SKM-1 treated with dmso at 0.1 percent for 144 hours (cell line): ENCODE results near the gene KCND3.

Experiments
- DNase-seq: peaks from one replicate; lab custom pipeline; 2025; ENCODE audit not compliant: unreplicated experiment; lab: John Stamatoyannopoulos, UW

Gene KCND3

GRCh38 chr1:111988743-111989453, 570 bp downstream of the KCND3 start:
- no peak for DNase-seq

- DNase-seq, result no peak
These were observed 1.1 kb downstream of the KCND3 start for GRCh38 chr1:111988377-111988742.

GRCh38 chr1:111987502-111987901, 2.0 kb downstream of the KCND3 start:
- DNase-seq, result no peak

GRCh38 chr1:111983500-111983899, 6.0 kb downstream of the KCND3 start:
- DNase-seq, result no peak

GRCh38 chr1:111982428-111982827, 7.0 kb downstream of the KCND3 start:
- no peak for DNase-seq

- no peak for DNase-seq
These were observed 7.6 kb downstream of the KCND3 start for GRCh38 chr1:111981871-111982270.

GRCh38 chr1:111981090-111981489, 8.4 kb downstream of the KCND3 start:
- no peak for DNase-seq

GRCh38 chr1:111980686-111981085, 8.8 kb downstream of the KCND3 start:
- DNase-seq, result no peak

GRCh38 chr1:111978695-111979094, 10.8 kb downstream of the KCND3 start:
- no peak for DNase-seq

- no peak for DNase-seq
These were observed 12.1 kb downstream of the KCND3 start for GRCh38 chr1:111977378-111977777.

- no peak for DNase-seq
These were observed 12.6 kb downstream of the KCND3 start for GRCh38 chr1:111976842-111977241.

GRCh38 chr1:111976332-111976731, 13.1 kb downstream of the KCND3 start:
- DNase-seq, result no peak

GRCh38 chr1:111973150-111973790, 16.2 kb downstream of the KCND3 start:
- DNase-seq, result no peak

- DNase-seq, result no peak
These were observed 18.1 kb downstream of the KCND3 start for GRCh38 chr1:111971396-111971795.

- DNase-seq, result no peak
These were observed 21.0 kb downstream of the KCND3 start for GRCh38 chr1:111968511-111968910.

- no peak for DNase-seq
These were observed 21.6 kb downstream of the KCND3 start for GRCh38 chr1:111967886-111968285.

- DNase-seq, result no peak
These were observed 22.3 kb downstream of the KCND3 start for GRCh38 chr1:111967067-111967690.

GRCh38 chr1:111965781-111966443, 23.6 kb downstream of the KCND3 start:
- DNase-seq, result no peak

- DNase-seq, result no peak
These were observed 25.3 kb downstream of the KCND3 start for GRCh38 chr1:111963985-111964738.

GRCh38 chr1:111961773-111962565, 27.5 kb downstream of the KCND3 start:
- DNase-seq, result no peak
